Loucy (cell line): ENCODE measurements around the gene IRS1.

ENCODE experiments used
- H2AFZ ChIP-seq: fragments of 200-600 bp; sonication (generic); 2 replicates; pipeline ENCODE4 v1.6.0; 2016; ENCODE audit warnings: antibody characterized with exemption, mild to moderate bottlenecking, low read length, moderate library complexity
- H3F3A ChIP-seq: fragments of 200-600 bp; 2 replicates; pipeline ENCODE4 v1.6.0; 2016; ENCODE audit warnings: antibody characterized with exemption, low read depth, mild to moderate bottlenecking
- H3K27me3 ChIP-seq: fragments of 200-600 bp; sonication (generic); 2 replicates; pipeline ENCODE4 v1.6.1; 2014; ENCODE audit warnings: low read length, mild to moderate bottlenecking; ENCODE audit not compliant: insufficient read depth, poor library complexity, severe bottlenecking
- H3K36me3 ChIP-seq: fragments of 200-600 bp; sonication (generic); 2 replicates; pipeline ENCODE4 v1.6.1; 2016; ENCODE audit warnings: low read length; ENCODE audit not compliant: insufficient read depth
- H3K4me1 ChIP-seq: fragments of 200-600 bp; sonication (generic); 2 replicates; pipeline ENCODE4 v1.5.1; 2014; ENCODE audit warnings: low read length, mild to moderate bottlenecking; ENCODE audit not compliant: insufficient read depth, poor library complexity, severe bottlenecking
- H3K4me2 ChIP-seq: fragments of 200-600 bp; sonication (generic); 2 replicates; pipeline ENCODE4 v1.6.0; 2014; ENCODE audit warnings: antibody characterized with exemption, low read length, low read depth, mild to moderate bottlenecking; ENCODE audit not compliant: poor library complexity, severe bottlenecking
- H3K4me3 ChIP-seq: fragments of 200-600 bp; sonication (generic); 2 replicates; pipeline ENCODE4 v1.5.1; 2014; ENCODE audit warnings: low read length, mild to moderate bottlenecking, mixed read lengths; ENCODE audit not compliant: poor library complexity, severe bottlenecking
- H3K79me2 ChIP-seq: fragments of 200-600 bp; sonication (generic); 2 replicates; pipeline ENCODE4 v1.6.1; 2014; ENCODE audit warnings: low read length; ENCODE audit not compliant: insufficient read depth
- H3K9ac ChIP-seq: fragments of 200-600 bp; sonication (generic); 2 replicates; pipeline ENCODE4 v1.6.0; 2014; ENCODE audit warnings: mild to moderate bottlenecking, low read depth, low read length, moderate library complexity; ENCODE audit not compliant: poor library complexity, severe bottlenecking
- H3K9me2 ChIP-seq: fragments of 200-600 bp; sonication (generic); replicated peaks from 2 replicates; pipeline ENCODE4 v1.6.1; 2016; ENCODE audit warnings: low read depth, low read length, mixed read lengths
- H3K9me3 ChIP-seq: fragments of 200-600 bp; sonication (generic); 2 replicates; pipeline ENCODE4 v1.6.1; 2014; ENCODE audit warnings: mild to moderate bottlenecking, antibody characterized with exemption, low read length, low read depth; ENCODE audit not compliant: insufficient read depth
- H4K20me1 ChIP-seq: fragments of 200-600 bp; sonication (generic); 2 replicates; pipeline ENCODE4 v1.6.0; 2014; ENCODE audit warnings: antibody characterized with exemption, low read length, mild to moderate bottlenecking; ENCODE audit not compliant: insufficient read depth, poor library complexity, severe bottlenecking
- CTCF ChIP-seq: fragments of 200-600 bp; sonication (generic); conservative IDR thresholded peaks from 2 replicates; pipeline ENCODE4 v1.5.1; 2014; ENCODE audit warnings: mild to moderate bottlenecking, antibody characterized with exemption, low read length
- EZH2phosphoT487 ChIP-seq: fragments of 200-600 bp; IDR thresholded peaks from 2 replicates; pipeline ENCODE4 v1.6.1; 2018; ENCODE audit warnings: antibody characterized with exemption, mild to moderate bottlenecking, moderate library complexity, borderline replicate concordance

IRS1 gene

DNA sequence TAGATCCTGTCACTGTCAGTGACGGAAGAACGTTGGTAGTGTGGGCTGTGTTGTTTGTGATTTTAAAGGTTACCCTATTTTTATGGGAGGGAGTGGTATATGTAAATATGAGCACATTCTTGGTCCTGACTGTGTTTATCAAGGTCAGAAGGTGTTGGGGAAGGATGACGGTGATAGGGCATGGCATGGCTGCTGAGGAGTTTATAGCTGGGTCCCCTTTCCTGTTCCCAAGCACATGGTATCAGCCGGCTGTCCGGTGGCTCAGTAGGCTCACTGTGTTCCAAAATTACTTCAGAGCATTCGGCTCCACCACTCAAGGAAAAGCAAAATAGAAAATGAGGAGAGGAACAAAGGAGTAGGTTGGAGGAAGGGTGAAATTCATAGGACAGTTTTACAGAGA, 28.6 kb downstream of the IRS1 start:
- Histone ChIP-seq H3K4me2 (no peak overlapping the region), H3K4me1 (peaks cover 20% of the 10 kb centered on the region), H2AFZ (no peak overlapping the region), H3F3A (no peaks in the 10 kb centered on the region), H3K9me3 (no peaks in the 10 kb centered on the region), H3K9me2 (no peaks in the 10 kb centered on the region), H4K20me1 (no peaks in the 10 kb centered on the region), H3K4me3 (no peak overlapping the region), H3K79me2 (no peaks in the 10 kb centered on the region), H3K27me3 (no peaks in the 10 kb centered on the region), H3K9ac (no peak overlapping the region), H3K36me3 (no peaks in the 10 kb centered on the region)
- TF ChIP-seq CTCF, result no peak

DNA sequence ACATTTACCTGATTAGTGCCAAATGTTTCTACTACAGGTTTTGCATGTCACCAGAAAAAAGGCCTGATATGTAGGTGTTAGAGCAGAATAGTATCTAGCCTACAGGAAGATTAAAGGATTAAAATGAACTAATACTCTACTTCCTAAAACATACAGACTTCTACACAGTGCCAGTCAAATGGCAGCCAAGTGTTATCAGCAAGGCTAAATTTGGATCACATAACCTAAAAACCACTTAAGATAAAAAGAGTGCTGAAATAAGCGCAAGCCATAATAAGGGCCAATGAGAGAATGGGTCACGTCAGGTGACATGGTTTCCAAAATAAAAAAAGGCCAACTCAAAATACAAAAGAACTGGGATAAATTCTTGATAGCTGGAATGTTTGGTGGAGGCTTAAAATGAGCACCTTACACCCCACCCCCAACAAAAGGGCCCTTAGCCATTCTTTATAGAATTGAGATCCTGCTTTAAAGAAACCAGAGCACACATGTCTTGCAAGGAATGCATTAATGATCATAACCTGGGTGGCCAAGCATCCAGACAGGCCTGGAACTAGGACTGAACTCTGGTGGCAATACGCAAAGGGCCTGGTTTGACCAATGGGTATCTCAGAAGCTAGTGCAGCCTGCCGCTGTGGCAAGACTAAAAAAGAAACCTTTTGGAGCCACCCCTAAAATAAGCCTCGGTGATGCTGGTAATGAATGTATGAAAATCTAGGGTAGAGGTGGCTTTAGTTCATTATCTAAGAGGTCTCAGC, 32.4 kb downstream of the IRS1 start:
- no peak for TF ChIP-seq EZH2phosphoT487
- TF ChIP-seq CTCF, result no peak
- Histone ChIP-seq H3K4me1 (peaks cover 10% of the 10 kb centered on the region), H3K27me3 (no peaks in the 10 kb centered on the region), H2AFZ (no peak overlapping the region), H3K79me2 (no peaks in the 10 kb centered on the region), H3F3A (no peaks in the 10 kb centered on the region), H3K9me3 (no peaks in the 10 kb centered on the region), H3K36me3 (no peaks in the 10 kb centered on the region), H3K9ac (no peak overlapping the region), H3K9me2 (no peaks in the 10 kb centered on the region), H3K4me3 (no peak overlapping the region), H3K4me2 (no peak overlapping the region), H4K20me1 (no peaks in the 10 kb centered on the region)

DNA sequence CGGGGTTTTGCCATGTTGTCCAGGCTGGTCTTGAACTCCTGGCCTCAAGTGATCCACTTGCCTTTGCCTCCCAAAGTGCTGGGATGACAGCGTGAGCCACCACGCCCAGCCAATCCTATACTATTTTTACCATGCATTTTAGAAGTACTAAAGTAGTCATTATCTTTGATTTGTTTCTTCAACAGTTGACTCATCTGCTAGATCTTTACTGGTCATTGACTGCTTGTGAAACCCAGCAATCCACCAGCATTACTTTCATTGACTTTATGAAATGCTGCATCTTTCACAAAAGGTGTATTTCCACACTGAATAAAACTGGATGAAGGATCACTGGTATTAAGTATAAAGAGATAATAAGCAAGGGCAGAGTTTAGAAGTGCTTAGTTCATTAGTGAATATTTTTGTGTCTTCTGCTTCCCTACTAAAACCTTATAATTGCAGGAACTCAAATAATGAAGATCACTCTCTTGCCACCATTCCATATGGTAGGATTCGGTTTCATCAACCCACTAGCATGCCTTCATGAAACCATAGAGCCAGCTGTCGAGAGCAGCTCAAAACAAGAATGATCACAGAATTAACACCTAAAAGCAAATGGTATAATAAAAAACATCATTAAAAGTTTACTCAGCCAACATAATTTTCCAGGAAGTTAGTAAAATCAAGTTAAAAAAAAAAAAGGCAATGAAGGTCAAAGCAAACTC, 33.1 kb downstream of the IRS1 start:
- Histone ChIP-seq H3F3A (no peaks in the 10 kb centered on the region), H2AFZ (no peak overlapping the region), H4K20me1 (no peaks in the 10 kb centered on the region), H3K36me3 (no peaks in the 10 kb centered on the region), H3K9ac (no peak overlapping the region), H3K4me2 (no peak overlapping the region), H3K9me2 (no peaks in the 10 kb centered on the region), H3K4me3 (no peak overlapping the region), H3K27me3 (no peaks in the 10 kb centered on the region), H3K9me3 (no peaks in the 10 kb centered on the region), H3K79me2 (no peaks in the 10 kb centered on the region), H3K4me1 (peaks cover 4% of the 10 kb centered on the region)
- TF ChIP-seq CTCF (no peak), EZH2phosphoT487 (no peak)
